Globus pallidus (tissue), 1 donor: ENCODE measurements around the gene CIITA.
"Not testable (repeated sequence)": the region's sequence is repeated elsewhere in the genome, so short reads cannot be mapped to it uniquely, and the experiment has no call there.

Source experiments
- DNase-seq: peaks from one replicate; pipeline ENCODE4 v3.0.0-alpha.2; 2015; ENCODE audit warnings: low spot score

Gene CIITA

GRCh38 chr16:10937068-10937859 lies 60.3 kb downstream of the CIITA start:
- no peak for DNase-seq

- no peak for DNase-seq
Measured at GRCh38 chr16:10938321-10938720, 61.3 kb downstream of the CIITA start.

GRCh38 chr16:10938796-10939648 lies 62.0 kb downstream of the CIITA start:
- DNase-seq = no peak

GRCh38 chr16:10939649-10940234 lies 62.7 kb downstream of the CIITA start:
- no peak for DNase-seq

GRCh38 chr16:10940501-10941079 lies 63.6 kb downstream of the CIITA start:
- DNase-seq = no peak

GRCh38 chr16:10941127-10941933 lies 64.3 kb downstream of the CIITA start:
- DNase-seq = no peak

GRCh38 chr16:10941935-10942351 lies 64.9 kb downstream of the CIITA start:
- DNase-seq = not testable (repeated sequence)

GRCh38 chr16:10942352-10943063 lies 65.5 kb downstream of the CIITA start, which contains the start of gene DEXI:
Gene DEXI, minus strand, starts transcription at chr16:10942468. Its CDS starts 463 bp downstream, at chr16:10942005.
- DNase-seq = peak; percentile 92

GRCh38 chr16:10943064-10943353 lies 66.0 kb downstream of the CIITA start:
- no peak for DNase-seq

- peak; percentile 98 for DNase-seq
Measured at GRCh38 chr16:10944249-10945064, 67.5 kb downstream of the CIITA start, which contains the start of gene CLEC16A. Gene CLEC16A, plus strand, starts transcription at chr16:10944564. Its CDS starts 154 bp downstream, at chr16:10944718.

GRCh38 chr16:10945065-10945787 lies 68.2 kb downstream of the CIITA start:
- DNase-seq = no peak

GRCh38 chr16:10946308-10946707 lies 69.3 kb downstream of the CIITA start:
- DNase-seq = no peak

- no peak for DNase-seq
Measured at GRCh38 chr16:10947211-10947787, 70.3 kb downstream of the CIITA start.

- no peak for DNase-seq
Measured at GRCh38 chr16:10949424-10949970, 72.5 kb downstream of the CIITA start.

- no peak for DNase-seq
Measured at GRCh38 chr16:10950393-10950792, 73.4 kb downstream of the CIITA start.

- no peak for DNase-seq
Measured at GRCh38 chr16:10951026-10951425, 74.0 kb downstream of the CIITA start.

GRCh38 chr16:10954903-10955302 lies 77.9 kb downstream of the CIITA start:
- DNase-seq = no peak

- DNase-seq = no peak
Measured at GRCh38 chr16:10957771-10958482, 80.9 kb downstream of the CIITA start.
